HL-60 (cell line): Measurements from ENCODE around the gene ATF1.

Source experiments
- DNase-seq, 2 experiments: peaks; one replicate each; pipeline ENCODE4 v3.0.0-alpha.2; 2010 to 2020; ENCODE audit warnings: low read depth in 1 of 2, low spot score in 1 of 2
- H3K27ac ChIP-seq: fragments of 250-450 bp; sonication (Bioruptor Pico); replicated peaks from 2 replicates; pipeline ENCODE4 v1.5.1; 2020; ENCODE audit warnings: mild to moderate bottlenecking, moderate library complexity
- H3K27me3 ChIP-seq: fragments of 250-450 bp; sonication (Bioruptor Pico); 2 replicates; pipeline ENCODE4 v1.5.1; 2021; ENCODE audit warnings: mild to moderate bottlenecking, moderate library complexity; ENCODE audit not compliant: insufficient read depth, poor library complexity, severe bottlenecking
- H3K4me3 ChIP-seq: replicated peaks from 2 replicates; pipeline ENCODE4 v1.5.1; 2011; ENCODE audit warnings: mild to moderate bottlenecking, control low read depth, low read length; ENCODE audit not compliant: insufficient read depth
- GABPA ChIP-seq: IDR thresholded peaks from 2 replicates; pipeline ENCODE4 v1.6.1; 2012; ENCODE audit warnings: low read depth
- POLR2AphosphoS5 ChIP-seq: IDR thresholded peaks from 2 replicates; pipeline ENCODE4 v1.6.1; 2012; ENCODE audit warnings: low read depth
- SPI1 ChIP-seq: IDR thresholded peaks from 2 replicates; pipeline ENCODE4 v1.6.1; 2012; ENCODE audit warnings: low read depth, mild to moderate bottlenecking, borderline replicate concordance
- TF ChIP-seq, protein P1 (sequence below): IDR thresholded peaks from one replicate; pipeline ENCODE4 v1.5.1; 2011; ENCODE audit warnings: low read length, control low read depth, inconsistent platforms; ENCODE audit not compliant: insufficient read depth
- TF ChIP-seq, protein P2 (sequence below): IDR thresholded peaks from 2 replicates; pipeline ENCODE4 v1.6.1; 2012; ENCODE audit warnings: low read depth; ENCODE audit not compliant: insufficient replicate concordance

Gene ATF1

DNA sequence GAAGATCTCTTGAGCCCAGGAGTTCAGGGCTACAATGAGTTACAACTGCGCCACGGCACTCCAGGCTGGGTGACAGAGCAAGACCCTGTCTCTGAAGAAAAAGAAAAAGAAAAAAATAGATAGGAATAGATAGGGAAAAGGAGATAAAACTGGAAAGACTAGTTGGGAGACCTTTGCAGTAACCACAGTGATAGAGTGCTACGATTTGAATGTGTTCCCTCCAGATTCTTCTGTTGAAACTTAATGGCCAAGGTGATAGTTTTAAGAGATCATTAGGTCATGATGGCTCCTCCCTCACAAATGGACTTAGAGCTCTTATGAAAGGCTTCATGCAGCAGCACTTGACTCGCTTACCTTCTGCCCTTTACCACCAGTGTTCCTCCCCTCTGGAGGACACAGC is 13.5 kb upstream of the ATF1 start:
- no peak overlapping the region for H3K4me3 ChIP-seq
- H3K27ac ChIP-seq = no peak overlapping the region
- DNase-seq = no peak
- no peaks in the 10 kb centered on the region for H3K27me3 ChIP-seq
- TF ChIP-seq GABPA = no peak
- TF ChIP-seq, protein P1, sequence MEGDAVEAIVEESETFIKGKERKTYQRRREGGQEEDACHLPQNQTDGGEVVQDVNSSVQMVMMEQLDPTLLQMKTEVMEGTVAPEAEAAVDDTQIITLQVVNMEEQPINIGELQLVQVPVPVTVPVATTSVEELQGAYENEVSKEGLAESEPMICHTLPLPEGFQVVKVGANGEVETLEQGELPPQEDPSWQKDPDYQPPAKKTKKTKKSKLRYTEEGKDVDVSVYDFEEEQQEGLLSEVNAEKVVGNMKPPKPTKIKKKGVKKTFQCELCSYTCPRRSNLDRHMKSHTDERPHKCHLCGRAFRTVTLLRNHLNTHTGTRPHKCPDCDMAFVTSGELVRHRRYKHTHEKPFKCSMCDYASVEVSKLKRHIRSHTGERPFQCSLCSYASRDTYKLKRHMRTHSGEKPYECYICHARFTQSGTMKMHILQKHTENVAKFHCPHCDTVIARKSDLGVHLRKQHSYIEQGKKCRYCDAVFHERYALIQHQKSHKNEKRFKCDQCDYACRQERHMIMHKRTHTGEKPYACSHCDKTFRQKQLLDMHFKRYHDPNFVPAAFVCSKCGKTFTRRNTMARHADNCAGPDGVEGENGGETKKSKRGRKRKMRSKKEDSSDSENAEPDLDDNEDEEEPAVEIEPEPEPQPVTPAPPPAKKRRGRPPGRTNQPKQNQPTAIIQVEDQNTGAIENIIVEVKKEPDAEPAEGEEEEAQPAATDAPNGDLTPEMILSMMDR = no peak
- TF ChIP-seq POLR2AphosphoS5 = no peak
- TF ChIP-seq SPI1 = no peak
- TF ChIP-seq, protein P2, sequence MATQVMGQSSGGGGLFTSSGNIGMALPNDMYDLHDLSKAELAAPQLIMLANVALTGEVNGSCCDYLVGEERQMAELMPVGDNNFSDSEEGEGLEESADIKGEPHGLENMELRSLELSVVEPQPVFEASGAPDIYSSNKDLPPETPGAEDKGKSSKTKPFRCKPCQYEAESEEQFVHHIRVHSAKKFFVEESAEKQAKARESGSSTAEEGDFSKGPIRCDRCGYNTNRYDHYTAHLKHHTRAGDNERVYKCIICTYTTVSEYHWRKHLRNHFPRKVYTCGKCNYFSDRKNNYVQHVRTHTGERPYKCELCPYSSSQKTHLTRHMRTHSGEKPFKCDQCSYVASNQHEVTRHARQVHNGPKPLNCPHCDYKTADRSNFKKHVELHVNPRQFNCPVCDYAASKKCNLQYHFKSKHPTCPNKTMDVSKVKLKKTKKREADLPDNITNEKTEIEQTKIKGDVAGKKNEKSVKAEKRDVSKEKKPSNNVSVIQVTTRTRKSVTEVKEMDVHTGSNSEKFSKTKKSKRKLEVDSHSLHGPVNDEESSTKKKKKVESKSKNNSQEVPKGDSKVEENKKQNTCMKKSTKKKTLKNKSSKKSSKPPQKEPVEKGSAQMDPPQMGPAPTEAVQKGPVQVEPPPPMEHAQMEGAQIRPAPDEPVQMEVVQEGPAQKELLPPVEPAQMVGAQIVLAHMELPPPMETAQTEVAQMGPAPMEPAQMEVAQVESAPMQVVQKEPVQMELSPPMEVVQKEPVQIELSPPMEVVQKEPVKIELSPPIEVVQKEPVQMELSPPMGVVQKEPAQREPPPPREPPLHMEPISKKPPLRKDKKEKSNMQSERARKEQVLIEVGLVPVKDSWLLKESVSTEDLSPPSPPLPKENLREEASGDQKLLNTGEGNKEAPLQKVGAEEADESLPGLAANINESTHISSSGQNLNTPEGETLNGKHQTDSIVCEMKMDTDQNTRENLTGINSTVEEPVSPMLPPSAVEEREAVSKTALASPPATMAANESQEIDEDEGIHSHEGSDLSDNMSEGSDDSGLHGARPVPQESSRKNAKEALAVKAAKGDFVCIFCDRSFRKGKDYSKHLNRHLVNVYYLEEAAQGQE = no peak

DNA sequence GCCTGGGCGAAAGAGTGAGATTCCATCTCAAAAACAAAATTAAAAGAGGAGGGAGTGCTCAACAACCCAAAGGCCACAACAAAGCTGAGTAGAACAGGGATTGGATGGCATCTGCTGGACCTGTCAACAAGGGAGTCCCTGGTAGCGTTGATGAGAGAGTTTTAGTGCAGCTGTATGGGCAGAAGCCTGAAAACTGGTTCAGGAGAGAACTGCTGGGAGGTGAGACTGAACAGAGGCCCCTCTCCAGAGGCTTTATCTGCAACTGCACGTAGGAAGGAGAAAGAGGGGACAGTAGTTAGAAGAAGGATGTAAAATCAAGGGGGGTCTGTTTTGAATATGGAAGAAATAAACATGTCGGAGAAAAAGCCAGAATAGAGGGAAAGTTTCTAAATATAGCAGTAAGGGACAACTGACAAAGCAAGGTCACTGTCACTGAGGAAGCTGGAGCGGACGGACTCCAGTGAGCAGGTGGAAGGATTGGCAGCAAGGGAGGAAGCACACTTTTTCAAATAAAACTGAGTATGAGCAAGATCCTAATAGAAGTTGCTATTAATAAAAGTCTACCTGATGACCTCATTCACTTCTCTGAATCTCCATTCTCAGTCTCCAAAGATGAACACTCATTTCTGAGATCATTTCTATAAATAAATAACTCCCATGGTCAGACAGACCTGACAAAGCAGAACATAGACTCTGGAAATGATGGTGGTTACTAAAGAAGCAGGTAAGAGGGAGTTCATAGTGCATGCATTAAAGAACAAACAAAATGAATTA is 11.8 kb upstream of the ATF1 start:
- H3K4me3 ChIP-seq = no peak overlapping the region
- no peak for TF ChIP-seq POLR2AphosphoS5
- no peak for TF ChIP-seq SPI1
- TF ChIP-seq GABPA = no peak
- TF ChIP-seq, protein P1 = no peak
- TF ChIP-seq, protein P2 = no peak
- DNase-seq = no peak
- no peak overlapping the region for H3K27ac ChIP-seq
- H3K27me3 ChIP-seq = no peaks in the 10 kb centered on the region

DNA sequence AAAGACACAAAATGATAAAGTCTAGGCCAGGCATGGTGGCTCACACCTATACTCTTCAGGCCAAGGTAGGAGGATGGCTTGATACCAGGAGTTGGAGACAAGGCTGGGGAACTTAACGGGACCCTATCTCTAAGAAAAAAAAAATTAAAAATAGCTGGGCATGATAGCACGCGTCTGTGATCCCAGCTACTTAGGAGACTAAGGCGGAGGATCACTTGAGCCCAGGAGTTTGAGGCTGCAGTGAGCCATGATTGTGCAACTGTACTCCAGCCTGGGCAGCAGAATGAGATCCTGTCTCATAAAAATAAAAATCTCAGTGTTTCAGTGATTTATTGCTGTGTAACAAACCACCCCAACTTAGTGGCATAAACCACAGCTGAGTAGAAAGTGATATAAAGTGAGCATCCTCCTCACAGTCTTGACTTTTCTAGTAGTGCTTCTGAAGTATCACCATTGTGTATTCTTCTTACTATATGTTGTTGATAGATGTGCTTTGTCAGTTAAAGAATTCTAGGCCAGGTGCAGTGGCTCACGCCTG is 10.6 kb upstream of the ATF1 start:
- Histone ChIP-seq H3K4me3 (no peak overlapping the region), H3K27ac (no peak overlapping the region), H3K27me3 (no peaks in the 10 kb centered on the region)
- no peak for DNase-seq
- TF ChIP-seq, protein P1 = no peak
- TF ChIP-seq SPI1 (no peak), GABPA (no peak), POLR2AphosphoS5 (no peak)
- TF ChIP-seq, protein P2 = no peak
